K562 (cell line): Measurements from ENCODE around the gene AMPD3. TPM values are rescaled to one million over a fixed set of nuclear protein-coding genes. Genes with fewer than 3 reads are reported as not detected.

Experiments used
- ARID3A ChIP-seq: IDR thresholded peaks from 2 replicates; pipeline ENCODE4 v1.6.1; 2012; ENCODE audit warnings: low read depth, low read length, improper control_type of control experiment, borderline replicate concordance
- CC2D1A ChIP-seq: fragments of 450-650 bp; IDR thresholded peaks from 2 replicates; pipeline ENCODE4 v1.6.1; 2017; ENCODE audit warnings: mild to moderate bottlenecking
- COPS2 ChIP-seq: fragments of 450-650 bp; conservative IDR thresholded peaks from 2 replicates; pipeline ENCODE4 v1.6.1; 2016; ENCODE audit warnings: mild to moderate bottlenecking, moderate library complexity
- DNMT1 ChIP-seq: fragments of 450-650 bp; IDR thresholded peaks from 2 replicates; pipeline ENCODE4 v1.6.1; 2016; ENCODE audit warnings: antibody characterized with exemption, mild to moderate bottlenecking
- FUS ChIP-seq: fragments of 200-400 bp; formaldehyde crosslinking; optimal IDR thresholded peaks from 2 replicates; pipeline ENCODE3; 2017; ENCODE audit warnings: low read depth, low read length
- GATAD2B ChIP-seq: fragments of 450-650 bp; IDR thresholded peaks from 2 replicates; pipeline ENCODE4 v1.6.1; 2017; ENCODE audit warnings: mild to moderate bottlenecking, borderline replicate concordance
- NFRKB ChIP-seq: fragments of 450-650 bp; IDR thresholded peaks from 2 replicates; pipeline ENCODE4 v1.6.1; 2016; ENCODE audit warnings: low read depth
- NR2F6 ChIP-seq: fragments of 450-650 bp; formaldehyde crosslinking; IDR thresholded peaks from 2 replicates; pipeline ENCODE4 v1.4.0; 2020; ENCODE audit warnings: mild to moderate bottlenecking
- PHB2 ChIP-seq: fragments of 450-650 bp; IDR thresholded peaks from 2 replicates; pipeline ENCODE4 v1.6.1; 2017; ENCODE audit warnings: low read depth
- PTRF ChIP-seq: fragments of 450-650 bp; IDR thresholded peaks from 2 replicates; pipeline ENCODE4 v1.6.1; 2016; ENCODE audit warnings: mild to moderate bottlenecking, missing genetic modification characterization, missing compliant biosample characterization
- RBM14 ChIP-seq: fragments of 200-400 bp; formaldehyde crosslinking; IDR thresholded peaks from 2 replicates; pipeline ENCODE4 v1.6.1; 2018; ENCODE audit warnings: low read depth, mild to moderate bottlenecking, low read length, moderate library complexity, borderline replicate concordance; ENCODE audit not compliant: insufficient read depth
- RBM34 ChIP-seq: fragments of 200-400 bp; formaldehyde crosslinking; IDR thresholded peaks from 2 replicates; pipeline ENCODE4 v1.6.1; 2018; ENCODE audit warnings: low read length, borderline replicate concordance; ENCODE audit not compliant: insufficient read depth
- RFX1 ChIP-seq: fragments of 450-650 bp; IDR thresholded peaks from 2 replicates; pipeline ENCODE4 v1.6.1; 2016; ENCODE audit warnings: mild to moderate bottlenecking, moderate library complexity
- TAL1 ChIP-seq: fragments of 450-650 bp; IDR thresholded peaks from 2 replicates; pipeline ENCODE4 v1.6.1; 2016; ENCODE audit warnings: mild to moderate bottlenecking
- TCF15 ChIP-seq: fragments of 250-450 bp; sonication (Bioruptor Pico); IDR thresholded peaks from 2 replicates; pipeline ENCODE4 v1.8.0; 2022; ENCODE audit warnings: moderate library complexity, mild to moderate bottlenecking, inconsistent platforms
- TOE1 ChIP-seq, 2 experiments: fragments of 450-650 bp in 1 of 2; sonication (generic) in 1 of 2; formaldehyde crosslinking in 1 of 2; IDR thresholded peaks; 2 replicates each; pipeline versions ENCODE4 v1.7.1 to v1.8.0; 2016 to 2022; ENCODE audit warnings: borderline replicate concordance in 2 of 2, mild to moderate bottlenecking in 2 of 2, antibody characterized with exemption in 1 of 2, inconsistent platforms in 1 of 2, low read depth in 1 of 2, missing genetic modification reagents in 1 of 2, moderate library complexity in 1 of 2
- YBX1 ChIP-seq: fragments of 450-650 bp; IDR thresholded peaks from 2 replicates; pipeline ENCODE4 v1.7.1; 2016; ENCODE audit warnings: mild to moderate bottlenecking
- ZNF121 ChIP-seq: sonication (generic); formaldehyde crosslinking; conservative IDR thresholded peaks from 2 replicates; pipeline ENCODE4 v1.8.0; 2022; ENCODE audit warnings: missing genetic modification reagents
- ZNF133 ChIP-seq: fragments of 250-450 bp; sonication (Bioruptor Pico); IDR thresholded peaks from 2 replicates; pipeline ENCODE4 v1.4.0; 2020; ENCODE audit warnings: mild to moderate bottlenecking
- ZNF583 ChIP-seq: fragments of 250-450 bp; sonication (Bioruptor Pico); IDR thresholded peaks from 2 replicates; pipeline ENCODE4 v1.4.0; 2020
- ZNF830 ChIP-seq: fragments of 250-450 bp; sonication (Bioruptor Pico); IDR thresholded peaks from 2 replicates; pipeline ENCODE4 v1.5.0; 2021; ENCODE audit warnings: mild to moderate bottlenecking
- polyA plus RNA-seq, 8 experiments: library from polyadenylated mRNA; depleted of rRNA in 4 of 8; stranded (reverse) in 5 of 8; unstranded in 3 of 8; fragments of >200 nt; fragmentation: Nextera tagmentation in 2 of 8; fragmentation: Illumina TruSeq in 1 of 8; extraction: Ambion mirVana in 2 of 8; extraction: Trizol in 1 of 8; gene quantifications; 2 replicates each; pipeline versions ENCODE4 v1.2.1 to v1.2.3, GENCODE V29; 2011 to 2014; ENCODE audit warnings: inconsistent platforms in 1 of 8, missing spikeins in 1 of 8
- total RNA-seq, 7 experiments: library from RNA; depleted of rRNA in 6 of 7; stranded (reverse); fragments of >200 nt in 6 of 7; fragmentation: Illumina TruSeq in 2 of 7; extraction: Trizol in 2 of 7; gene quantifications; 2 replicates each; pipeline versions ENCODE4 v1.2.1 to v1.2.3, GENCODE V29; 2011 to 2021; ENCODE audit warnings: low replicate concordance in 1 of 7
- TF ChIP-seq, protein P1 (sequence below): sonication (generic); formaldehyde crosslinking; IDR thresholded peaks from 2 replicates; pipeline ENCODE4 v1.5.0; 2020; ENCODE audit warnings: missing genetic modification reagents

AMPD3 gene
- total and polyA plus RNA-seq, 9 of the 15 experiments (the other 6 are each of a cell fraction or from before 2014, with no cell fraction given) = 4.4 to 23.6 (median 11.2) TPM

DNA sequence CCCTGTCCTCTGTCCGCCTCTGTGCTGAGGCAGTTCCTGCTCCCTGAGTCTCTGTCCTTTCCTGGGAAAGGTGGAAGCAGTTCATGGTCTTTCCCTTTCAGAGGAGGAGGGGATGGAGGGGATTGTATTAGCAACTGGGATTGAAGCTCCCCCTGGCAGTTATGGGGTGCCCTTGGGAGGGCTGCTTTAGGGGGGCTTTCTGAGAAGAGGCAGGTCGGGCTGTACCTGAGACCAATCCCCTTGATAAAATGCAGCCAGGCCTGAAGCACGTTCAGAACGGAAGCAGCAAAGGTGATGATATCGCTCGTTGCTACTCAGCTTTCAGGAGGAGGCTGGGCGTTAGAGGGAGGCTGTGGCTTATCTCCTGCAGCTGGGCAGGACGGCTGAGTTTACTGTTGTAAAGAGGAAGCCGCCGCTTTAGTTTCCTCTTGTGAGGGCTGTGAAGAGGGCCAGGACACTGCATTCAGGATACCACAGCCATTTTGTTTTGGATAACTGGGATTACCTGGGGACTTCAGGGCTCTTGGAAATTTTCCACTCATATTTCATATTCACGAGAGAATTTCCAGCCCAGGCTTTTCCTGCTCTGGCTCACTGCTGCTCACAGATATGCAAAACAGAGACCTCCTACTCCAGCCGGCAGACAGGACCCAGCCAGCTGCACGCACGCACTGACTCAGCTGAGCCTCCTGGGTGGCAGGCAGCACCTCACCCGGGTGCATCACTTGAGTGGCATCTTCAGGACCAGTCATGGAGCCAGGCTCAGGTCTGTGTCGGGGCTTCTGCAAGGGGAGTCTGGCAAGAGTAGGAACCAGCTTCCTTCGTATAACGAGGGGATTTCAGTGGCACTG is 798 bp downstream of the AMPD3 start (continued):
- no peak for TF ChIP-seq COPS2
- TF ChIP-seq TOE1 (IDR thresholded peaks at IDR 0.05; ENCODE audit: borderline replicate concordance) = no peak
- no peak for TF ChIP-seq TOE1 (CRISPR knock-in tag; IDR thresholded peaks at IDR 0.05; ENCODE audit: borderline replicate concordance, low read depth)
- no peak for TF ChIP-seq DNMT1
- peak; percentile 50 for TF ChIP-seq TAL1
- no peak for TF ChIP-seq ZNF830 (CRISPR knock-in tag)
- no peak for TF ChIP-seq ZNF121 (CRISPR knock-in tag)
- TF ChIP-seq, protein P1, sequence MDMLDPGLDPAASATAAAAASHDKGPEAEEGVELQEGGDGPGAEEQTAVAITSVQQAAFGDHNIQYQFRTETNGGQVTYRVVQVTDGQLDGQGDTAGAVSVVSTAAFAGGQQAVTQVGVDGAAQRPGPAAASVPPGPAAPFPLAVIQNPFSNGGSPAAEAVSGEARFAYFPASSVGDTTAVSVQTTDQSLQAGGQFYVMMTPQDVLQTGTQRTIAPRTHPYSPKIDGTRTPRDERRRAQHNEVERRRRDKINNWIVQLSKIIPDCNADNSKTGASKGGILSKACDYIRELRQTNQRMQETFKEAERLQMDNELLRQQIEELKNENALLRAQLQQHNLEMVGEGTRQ (CRISPR knock-in tag) = no peak
- TF ChIP-seq NFRKB = peak; percentile 62
- no peak for TF ChIP-seq PHB2
- no peak; the same call in 1 of the 2 replicates for TF ChIP-seq RFX1
- TF ChIP-seq RBM14 = no peak
- TF ChIP-seq CC2D1A = no peak
- no peak for TF ChIP-seq NR2F6 (CRISPR knock-in tag)
- TF ChIP-seq ZNF583 (CRISPR knock-in tag) = no peak
- peak; percentile 46; the same call in 1 of the 2 replicates for TF ChIP-seq GATAD2B
- TF ChIP-seq ZNF133 (CRISPR knock-in tag) = no peak
- no peak for TF ChIP-seq TCF15 (CRISPR knock-in tag)
- no peak for TF ChIP-seq YBX1
- 0 out of 2 replicates have a peak, but pooled peaks have one; percentile 26 for TF ChIP-seq ARID3A
- TF ChIP-seq RBM34 = no peak
- TF ChIP-seq FUS = no peak
- no peak for TF ChIP-seq PTRF (tag)
